Superior temporal gyrus (tissue), 1 donor: Measurements from ENCODE around the gene TMEM92.

Experiments
- DNase-seq: peaks from one replicate; pipeline ENCODE4 v3.0.0-alpha.2; 2016; ENCODE audit errors: extremely low spot score

Gene TMEM92

GRCh38 chr17:50328363-50329325, 54.4 kb downstream of the TMEM92 start:
- DNase-seq: no peak

GRCh38 chr17:50329716-50330115, 55.5 kb downstream of the TMEM92 start:
- DNase-seq: no peak

- no peak for DNase-seq
Observed at GRCh38 chr17:50330151-50330775, 56.0 kb downstream of the TMEM92 start.
